IPS-20b (cell line): ENCODE data around the gene EXD1.

Experiments used
- H3K27ac ChIP-seq: one replicate; pipeline ENCODE4 v1.5.1; 2013; ENCODE audit warnings: low read length
- H3K27me3 ChIP-seq: 2 replicates; pipeline ENCODE4 v1.6.1; 2013; ENCODE audit warnings: mild to moderate bottlenecking, low read length, inconsistent platforms; ENCODE audit not compliant: insufficient read depth
- H3K36me3 ChIP-seq: 2 replicates; pipeline ENCODE4 v1.6.1; 2013; ENCODE audit warnings: low read depth, mild to moderate bottlenecking, inconsistent platforms, low read length, moderate library complexity; ENCODE audit not compliant: insufficient read depth
- H3K4me1 ChIP-seq: 2 replicates; pipeline ENCODE4 v1.6.1; 2013; ENCODE audit warnings: mild to moderate bottlenecking, control low read depth, inconsistent platforms, low read length, moderate library complexity; ENCODE audit not compliant: insufficient read depth
- H3K4me3 ChIP-seq: 2 replicates; pipeline ENCODE4 v1.5.1; 2013; ENCODE audit warnings: mild to moderate bottlenecking, low read length, inconsistent platforms
- H3K9ac ChIP-seq: 2 replicates; pipeline ENCODE4 v1.6.1; 2013; ENCODE audit warnings: low read depth, mild to moderate bottlenecking, inconsistent platforms, low read length, moderate library complexity
- H3K9me3 ChIP-seq: 2 replicates; pipeline ENCODE4 v1.6.1; 2013; ENCODE audit warnings: mild to moderate bottlenecking, low read depth, low read length, inconsistent platforms; ENCODE audit not compliant: insufficient read depth

EXD1 gene

GRCh38 chr15:41219381-41219780, 11.2 kb downstream of the EXD1 start:
- H3K4me3 ChIP-seq: peak overlapping the region; percentile 24; the same call in 1 of the 2 replicates
- H3K36me3 ChIP-seq: no peaks in the 10 kb centered on the region
- no peaks in the 10 kb centered on the region for H3K27me3 ChIP-seq
- no peaks in the 10 kb centered on the region for H3K9me3 ChIP-seq
- H3K4me1 ChIP-seq: peaks cover 12% of the 10 kb centered on the region; the same call in 1 of the 2 replicates
- H3K9ac ChIP-seq: peak overlapping the region; percentile 20; the same call in 1 of the 2 replicates
- H3K27ac ChIP-seq: peak overlapping the region; percentile 56

- H3K9me3 ChIP-seq: no peaks in the 10 kb centered on the region
- H3K4me1 ChIP-seq: peaks cover 12% of the 10 kb centered on the region; the same call in 1 of the 2 replicates
- no peaks in the 10 kb centered on the region for H3K36me3 ChIP-seq
- no peak overlapping the region; the same call in 1 of the 2 replicates for H3K4me3 ChIP-seq
- H3K27me3 ChIP-seq: no peaks in the 10 kb centered on the region
- H3K9ac ChIP-seq: no peak overlapping the region; the same call in 1 of the 2 replicates
- H3K27ac ChIP-seq: no peak overlapping the region
Observed at GRCh38 chr15:41218851-41219250, 11.7 kb downstream of the EXD1 start.

- no peak overlapping the region for H3K9ac ChIP-seq
- no peak overlapping the region for H3K27ac ChIP-seq
- no peaks in the 10 kb centered on the region for H3K36me3 ChIP-seq
- H3K9me3 ChIP-seq: no peaks in the 10 kb centered on the region
- peaks cover 12% of the 10 kb centered on the region; the same call in 1 of the 2 replicates for H3K4me1 ChIP-seq
- no peak overlapping the region for H3K4me3 ChIP-seq
- no peaks in the 10 kb centered on the region for H3K27me3 ChIP-seq
Observed at GRCh38 chr15:41215708-41216107, 14.8 kb downstream of the EXD1 start.

- H3K4me1 ChIP-seq: no peaks in the 10 kb centered on the region
- no peak overlapping the region for H3K4me3 ChIP-seq
- no peak overlapping the region for H3K27ac ChIP-seq
- H3K36me3 ChIP-seq: no peaks in the 10 kb centered on the region
- no peaks in the 10 kb centered on the region for H3K9me3 ChIP-seq
- no peaks in the 10 kb centered on the region for H3K27me3 ChIP-seq
- no peak overlapping the region for H3K9ac ChIP-seq
Observed at GRCh38 chr15:41207687-41208448, 22.7 kb downstream of the EXD1 start.

- Histone ChIP-seq H3K4me1 (no peaks in the 10 kb centered on the region), H3K27ac (no peak overlapping the region), H3K9me3 (no peaks in the 10 kb centered on the region), H3K36me3 (no peaks in the 10 kb centered on the region), H3K9ac (no peak overlapping the region), H3K4me3 (no peak overlapping the region), H3K27me3 (no peaks in the 10 kb centered on the region)
Observed at GRCh38 chr15:41205315-41205714, 25.2 kb downstream of the EXD1 start.

- H3K27ac ChIP-seq: no peak overlapping the region
- no peak overlapping the region for H3K9ac ChIP-seq
- H3K4me1 ChIP-seq: no peaks in the 10 kb centered on the region
- no peaks in the 10 kb centered on the region for H3K36me3 ChIP-seq
- no peak overlapping the region for H3K4me3 ChIP-seq
- no peaks in the 10 kb centered on the region for H3K9me3 ChIP-seq
- H3K27me3 ChIP-seq: no peaks in the 10 kb centered on the region
Observed at GRCh38 chr15:41203395-41203794, 27.2 kb downstream of the EXD1 start.

- H3K9me3 ChIP-seq: no peaks in the 10 kb centered on the region
- no peaks in the 10 kb centered on the region for H3K36me3 ChIP-seq
- no peaks in the 10 kb centered on the region for H3K27me3 ChIP-seq
- no peaks in the 10 kb centered on the region for H3K4me1 ChIP-seq
- no peak overlapping the region for H3K9ac ChIP-seq
- H3K27ac ChIP-seq: no peak overlapping the region
- H3K4me3 ChIP-seq: no peak overlapping the region
Observed at GRCh38 chr15:41199470-41199869, 31.1 kb downstream of the EXD1 start.

- no peaks in the 10 kb centered on the region for H3K27me3 ChIP-seq
- no peaks in the 10 kb centered on the region for H3K36me3 ChIP-seq
- no peak overlapping the region for H3K27ac ChIP-seq
- no peak overlapping the region for H3K9ac ChIP-seq
- no peaks in the 10 kb centered on the region for H3K9me3 ChIP-seq
- no peaks in the 10 kb centered on the region for H3K4me1 ChIP-seq
- H3K4me3 ChIP-seq: no peak overlapping the region
Observed at GRCh38 chr15:41194444-41194843, 36.1 kb downstream of the EXD1 start.

- no peak overlapping the region for H3K9ac ChIP-seq
- no peak overlapping the region for H3K27ac ChIP-seq
- H3K27me3 ChIP-seq: no peaks in the 10 kb centered on the region
- H3K4me1 ChIP-seq: peaks cover 5% of the 10 kb centered on the region; the same call in 1 of the 2 replicates
- no peak overlapping the region for H3K4me3 ChIP-seq
- H3K9me3 ChIP-seq: no peaks in the 10 kb centered on the region
- no peaks in the 10 kb centered on the region for H3K36me3 ChIP-seq
Observed at GRCh38 chr15:41183581-41183980, 47.0 kb downstream of the EXD1 start.

GRCh38 chr15:41182266-41182665, 48.3 kb downstream of the EXD1 start:
- Histone ChIP-seq H3K27ac (no peak overlapping the region), H3K36me3 (no peaks in the 10 kb centered on the region), H3K9me3 (no peaks in the 10 kb centered on the region), H3K9ac (no peak overlapping the region), H3K27me3 (no peaks in the 10 kb centered on the region), H3K4me3 (no peak overlapping the region), H3K4me1 (peaks cover 5% of the 10 kb centered on the region; the same call in 1 of the 2 replicates)

- no peak overlapping the region for H3K4me3 ChIP-seq
- peaks cover 5% of the 10 kb centered on the region; the same call in 1 of the 2 replicates for H3K4me1 ChIP-seq
- H3K36me3 ChIP-seq: no peaks in the 10 kb centered on the region
- H3K9me3 ChIP-seq: no peaks in the 10 kb centered on the region
- H3K9ac ChIP-seq: no peak overlapping the region
- H3K27ac ChIP-seq: no peak overlapping the region
- H3K27me3 ChIP-seq: no peaks in the 10 kb centered on the region
Observed at GRCh38 chr15:41180206-41180789, 50.3 kb downstream of the EXD1 start.

- H3K4me3 ChIP-seq: no peak overlapping the region
- no peaks in the 10 kb centered on the region for H3K4me1 ChIP-seq
- H3K27ac ChIP-seq: no peak overlapping the region
- no peaks in the 10 kb centered on the region for H3K27me3 ChIP-seq
- H3K9me3 ChIP-seq: no peaks in the 10 kb centered on the region
- no peak overlapping the region for H3K9ac ChIP-seq
- H3K36me3 ChIP-seq: no peaks in the 10 kb centered on the region
Observed at GRCh38 chr15:41169781-41170180, 60.8 kb downstream of the EXD1 start.
